NCI-H2107 (cell line): Measurements from ENCODE around the gene ADA.
"Not testable (repeated sequence)": the region's sequence is repeated elsewhere in the genome, so short reads cannot be mapped to it uniquely, and the experiment has no call there.

Source experiments
- DNase-seq: peaks from one replicate; lab custom pipeline; 2025; lab: John Stamatoyannopoulos, UW

The ADA gene

DNA sequence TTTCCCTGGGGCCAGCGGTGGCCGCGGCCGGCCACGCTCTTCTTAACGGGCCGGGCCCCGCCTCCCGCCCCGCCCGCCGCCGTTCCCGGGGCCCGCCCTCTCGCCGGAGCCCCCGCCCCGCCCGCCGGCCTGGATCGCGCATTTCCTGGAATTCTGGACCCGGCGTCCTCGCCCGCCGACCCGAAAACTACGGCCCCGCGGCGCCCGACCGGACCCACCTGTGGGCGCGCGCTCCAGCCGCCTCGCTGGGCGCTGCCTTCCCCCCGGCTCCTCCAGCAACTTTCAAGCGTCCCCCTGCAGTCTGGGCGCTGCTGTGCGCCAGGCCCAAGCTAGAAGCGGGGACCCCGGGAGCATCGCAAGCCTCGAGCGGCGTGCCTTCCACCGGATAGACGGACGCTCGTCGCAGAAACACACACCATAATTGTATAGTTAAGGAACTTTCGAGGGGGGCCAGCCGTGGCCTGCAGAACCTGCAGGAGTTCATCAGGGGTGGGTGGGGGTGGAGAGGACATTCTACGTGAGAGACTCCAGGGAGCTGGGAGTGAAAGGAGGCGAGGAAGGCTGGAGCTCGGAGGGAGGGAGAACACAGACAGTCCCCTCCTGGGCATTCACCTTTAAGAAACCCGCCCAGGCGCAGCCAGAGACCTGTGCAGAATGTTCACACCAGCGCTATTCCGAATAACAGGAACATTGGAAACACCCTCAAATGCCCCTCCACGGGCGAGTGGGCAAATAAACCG, at the start of gene ADA:
ADA (minus strand) TSS at position 16 of the 740 bp plus-strand sequence. CDS start 92 bp downstream, outside the sequence.
- no peak for DNase-seq

DNA sequence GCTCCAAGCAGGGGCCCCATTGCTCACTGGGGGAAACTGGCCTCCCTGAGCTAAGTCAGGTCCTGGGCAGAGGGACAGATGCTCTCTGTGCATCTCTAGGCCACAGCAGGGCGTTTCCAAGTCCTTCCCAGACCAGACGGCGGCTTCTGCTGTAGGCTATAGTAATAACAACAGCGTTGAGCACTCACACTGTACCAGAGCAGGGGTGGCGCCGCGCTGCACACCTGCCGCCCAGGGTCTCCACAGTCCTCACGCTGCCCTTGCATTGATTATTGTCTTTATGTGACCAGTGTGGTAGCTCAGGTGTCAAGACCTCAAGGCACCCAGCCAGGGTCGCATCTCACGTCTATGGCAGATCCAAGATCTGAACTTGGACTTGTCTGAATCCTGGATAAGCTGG, 48.8 kb upstream of the ADA start:
- DNase-seq: no peak

DNA sequence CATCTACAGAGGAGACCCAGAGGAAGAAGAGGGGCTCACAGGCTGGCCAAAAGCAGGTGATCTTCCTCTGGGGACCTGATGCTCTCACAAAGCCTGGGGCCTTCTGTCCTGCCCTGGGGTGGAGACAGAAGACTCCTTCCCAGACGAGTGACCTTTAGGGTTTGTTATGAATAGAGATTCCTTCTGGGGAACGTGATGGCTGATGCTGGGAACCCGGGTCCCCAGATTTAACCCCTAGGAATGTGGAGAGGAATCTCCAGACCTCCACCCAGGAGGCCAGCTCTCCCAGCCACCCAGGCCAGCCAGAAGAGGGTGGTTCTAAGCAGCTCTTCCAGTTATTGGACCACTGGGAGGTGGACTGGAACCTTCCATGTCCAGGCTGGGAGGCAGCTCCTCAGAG, 46.9 kb upstream of the ADA start:
- no peak for DNase-seq

DNA sequence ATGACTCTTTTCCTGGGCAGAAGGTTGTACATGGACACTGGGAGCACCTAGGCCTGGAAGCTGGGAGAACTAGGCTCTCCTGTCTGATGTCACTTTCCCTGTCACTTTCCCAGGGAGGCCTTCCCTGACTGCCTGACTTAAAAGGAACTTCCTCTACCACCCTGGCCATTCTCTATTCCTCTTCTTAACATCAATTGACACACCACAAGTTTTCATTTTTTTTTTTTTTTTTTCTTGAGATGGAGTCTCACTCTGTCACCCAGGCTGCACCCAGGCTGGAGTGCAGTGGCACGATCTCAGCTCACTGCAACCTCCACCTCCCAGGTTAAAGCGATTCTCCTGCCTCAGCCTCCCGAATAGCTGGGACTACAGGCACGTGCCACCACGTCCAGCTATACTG, 45.5 kb upstream of the ADA start:
- DNase-seq: not testable (repeated sequence)

DNA sequence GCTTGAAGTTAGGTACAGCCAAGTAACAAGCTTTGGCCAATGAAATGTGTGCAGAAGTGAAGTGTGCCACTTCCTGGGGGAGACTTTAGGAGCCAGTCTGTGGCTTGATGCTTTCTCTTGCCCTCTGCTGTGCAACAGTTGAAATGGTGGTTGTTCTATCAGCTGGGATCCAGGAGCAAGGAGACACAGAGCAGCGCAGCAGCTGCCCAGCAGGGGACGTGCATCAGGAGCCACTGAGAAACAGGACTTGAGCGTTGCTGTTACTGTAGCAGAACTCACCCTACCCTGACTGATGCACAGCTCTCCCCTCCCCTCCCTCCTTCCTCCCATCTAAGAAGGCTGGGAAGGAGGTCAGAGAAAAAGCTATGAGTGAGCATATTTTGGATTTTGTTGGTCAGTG, 44.8 kb upstream of the ADA start:
- DNase-seq: no peak

DNA sequence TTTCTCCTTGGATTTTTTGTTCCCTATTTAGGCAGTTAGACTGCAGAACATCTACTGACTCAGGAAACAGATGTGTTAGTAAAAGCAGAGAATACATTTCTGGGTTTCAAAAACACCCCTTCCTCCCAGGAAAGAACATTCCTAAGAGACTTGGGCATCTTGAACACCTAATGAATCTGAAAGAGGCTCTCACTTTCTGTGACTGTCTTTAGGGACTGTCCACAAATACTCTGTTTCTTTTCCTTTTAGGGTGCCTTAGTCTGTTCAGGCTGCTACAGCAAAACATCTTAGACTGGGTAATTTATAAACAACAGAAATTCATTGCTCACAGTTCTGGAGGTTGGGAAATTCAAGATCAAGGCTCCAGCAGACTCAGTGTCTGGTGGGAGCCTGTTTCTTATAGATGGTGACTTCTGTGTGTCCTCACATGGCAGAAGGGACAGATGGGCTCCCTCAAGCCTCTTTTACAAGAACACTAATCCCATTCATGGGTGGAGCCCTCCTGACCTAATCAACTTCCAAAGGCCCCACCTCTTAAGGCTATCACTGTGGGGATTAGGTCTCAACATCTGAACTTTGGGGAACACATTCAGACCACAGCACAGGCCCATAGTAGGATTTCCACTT, 44.3 kb upstream of the ADA start:
- no peak for DNase-seq

DNA sequence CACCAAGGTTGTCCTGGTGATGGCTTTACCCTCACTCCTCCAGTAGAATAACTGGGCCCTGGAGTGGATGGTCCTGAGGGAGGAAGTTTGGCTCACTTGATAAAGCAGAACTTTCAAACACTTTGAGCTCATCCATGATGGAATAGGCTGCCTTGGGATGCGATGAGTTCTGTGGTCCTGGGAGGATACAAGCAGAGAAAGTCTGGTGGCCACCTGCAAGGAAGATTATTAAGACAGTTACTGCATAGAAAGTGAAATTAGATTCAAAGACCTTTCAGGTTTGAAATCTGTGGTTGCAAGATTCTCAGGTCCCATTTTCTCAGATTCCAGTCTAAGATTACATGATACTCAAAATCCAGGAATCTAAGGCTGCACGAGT, 43.8 kb upstream of the ADA start:
- no peak for DNase-seq

DNA sequence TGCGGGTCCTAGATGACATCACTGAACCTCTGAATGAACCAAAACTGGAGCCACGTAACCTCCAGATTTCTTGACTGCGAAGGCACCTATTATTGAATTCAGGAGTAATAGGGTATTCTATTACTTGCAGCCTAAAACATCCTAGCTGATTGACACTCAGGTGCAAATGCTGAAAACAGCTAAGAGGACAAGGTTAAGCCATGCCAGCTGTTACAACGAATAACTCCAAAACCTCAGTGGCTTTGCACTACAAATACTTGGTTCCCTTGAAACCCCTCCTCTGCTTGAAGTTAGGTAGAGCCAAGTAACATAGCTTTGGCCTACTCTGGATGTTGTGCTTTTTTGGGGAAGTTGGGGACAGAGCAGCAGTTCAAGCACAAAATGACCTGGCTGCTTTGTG, 42.7 kb upstream of the ADA start:
- no peak for DNase-seq

DNA sequence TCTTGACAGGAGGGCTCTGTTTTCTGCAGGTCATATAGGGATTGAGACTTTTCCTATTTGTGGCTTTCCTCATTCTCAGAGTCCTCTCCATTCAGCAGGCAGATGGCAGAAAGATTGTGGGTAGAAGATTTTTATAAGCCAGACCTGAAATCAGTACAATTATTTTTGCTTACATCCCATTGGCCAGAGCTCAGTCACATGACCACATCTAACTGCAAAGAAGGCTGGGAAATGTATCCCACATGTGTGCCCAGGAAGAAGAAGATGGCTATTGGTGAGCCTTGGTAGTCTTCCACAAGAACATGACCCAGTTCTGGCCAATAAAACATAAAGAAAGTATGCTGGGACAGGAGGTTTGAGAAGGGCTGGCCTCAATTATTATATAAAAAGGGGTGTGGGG, 42.1 kb upstream of the ADA start:
- DNase-seq: no peak

DNA sequence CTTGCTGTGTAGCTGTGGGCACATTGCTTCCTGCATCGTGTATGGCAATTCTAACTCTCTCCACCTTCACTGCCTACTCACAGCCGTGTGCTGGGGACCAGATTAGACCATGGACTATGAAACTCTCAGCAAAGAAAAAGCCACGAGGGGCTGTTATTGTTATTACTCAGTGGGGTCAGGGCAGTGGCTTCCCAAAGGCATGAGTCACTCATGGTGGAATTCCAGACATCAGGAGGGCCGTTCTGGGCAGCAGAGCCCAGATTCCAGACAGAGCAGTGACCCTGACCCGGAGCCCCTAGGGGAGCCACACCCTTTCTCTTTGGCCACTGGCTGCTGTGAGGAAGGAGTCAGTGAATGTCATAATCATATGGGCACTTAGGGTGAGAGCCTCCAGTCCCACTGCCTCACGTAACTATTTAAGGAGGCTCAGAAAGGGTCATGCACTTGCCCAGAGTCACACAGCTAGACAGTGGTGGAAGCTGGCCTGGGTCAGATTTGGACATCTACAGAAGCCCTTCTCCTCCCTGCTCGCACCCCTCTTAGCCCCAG, 41.5 kb upstream of the ADA start:
- DNase-seq: no peak

DNA sequence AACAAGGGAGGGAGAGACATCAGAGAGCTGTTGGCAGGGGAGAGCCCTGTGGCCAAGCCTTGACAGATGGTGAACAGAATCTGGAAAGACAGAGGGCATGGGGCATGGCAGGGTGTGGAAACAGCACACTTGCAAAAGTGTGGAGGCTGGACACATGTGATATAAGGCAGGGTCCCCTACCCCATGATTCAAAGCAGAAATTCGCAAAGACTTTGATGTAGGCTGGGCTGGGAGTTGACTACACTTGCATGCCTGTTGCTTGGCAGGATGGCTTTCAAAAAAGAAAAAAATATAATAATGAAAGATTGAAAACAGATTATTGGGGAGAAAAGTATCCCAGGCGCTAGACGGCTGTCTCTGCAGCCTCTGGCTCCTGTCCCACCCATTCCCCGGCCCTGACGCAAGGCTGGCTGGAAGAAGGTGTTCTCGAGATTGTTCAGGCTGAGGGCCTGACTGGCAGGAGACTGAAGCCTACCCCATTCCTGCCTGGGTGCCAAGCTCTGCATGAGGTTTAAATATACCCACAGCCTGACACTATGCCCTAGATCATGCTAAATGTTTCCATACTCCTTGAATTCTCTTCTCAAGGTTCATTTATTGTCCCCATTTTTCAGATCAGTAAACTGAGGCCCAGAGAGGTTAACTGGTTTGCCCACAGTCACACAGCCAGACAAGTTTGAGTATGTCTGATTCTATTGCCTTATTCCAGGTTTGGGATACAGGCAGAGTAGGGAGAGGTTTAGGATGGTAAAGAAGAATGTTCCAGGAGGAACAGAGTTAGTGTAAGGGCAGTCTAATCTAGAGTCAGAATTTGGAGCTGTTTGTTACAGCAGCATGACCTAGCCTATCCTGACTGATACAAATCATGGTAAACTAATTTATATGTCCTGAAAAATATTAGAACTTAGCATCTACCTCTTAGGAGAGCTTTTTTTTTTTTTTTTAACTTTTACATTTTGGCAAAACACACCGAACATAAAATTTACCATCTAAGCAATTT, 40.2 kb upstream of the ADA start:
- no peak for DNase-seq

DNA sequence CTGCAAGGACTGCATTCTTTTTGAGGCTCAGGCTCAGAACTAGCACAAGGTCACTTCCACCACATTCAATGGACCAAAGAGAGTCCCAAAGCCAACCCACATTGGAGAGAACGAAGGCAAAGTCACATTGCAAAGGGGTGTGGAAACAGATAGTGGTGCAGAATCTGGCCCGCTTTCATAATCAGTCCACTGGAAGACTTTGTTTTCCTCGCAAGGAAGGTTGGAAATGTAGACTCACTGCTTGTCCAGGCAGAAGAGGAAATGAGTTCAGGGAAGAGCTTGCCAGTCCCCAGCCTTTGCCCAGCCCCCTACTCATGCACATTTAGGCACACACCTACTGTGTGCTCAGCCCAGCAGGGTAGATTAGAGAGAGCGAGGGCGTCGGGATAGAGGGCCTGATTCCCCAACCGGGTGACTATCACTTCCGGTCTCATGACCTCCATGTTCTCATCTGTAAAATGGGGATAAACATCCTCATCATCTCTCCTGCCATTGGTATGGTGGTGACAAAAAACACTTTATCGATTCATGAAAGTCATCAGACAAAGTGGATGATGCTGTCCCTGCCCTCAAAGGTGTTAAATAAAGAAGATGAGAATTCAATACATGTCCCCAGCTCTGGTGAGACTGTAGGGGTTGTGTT, 39.4 kb upstream of the ADA start:
- DNase-seq: no peak

DNA sequence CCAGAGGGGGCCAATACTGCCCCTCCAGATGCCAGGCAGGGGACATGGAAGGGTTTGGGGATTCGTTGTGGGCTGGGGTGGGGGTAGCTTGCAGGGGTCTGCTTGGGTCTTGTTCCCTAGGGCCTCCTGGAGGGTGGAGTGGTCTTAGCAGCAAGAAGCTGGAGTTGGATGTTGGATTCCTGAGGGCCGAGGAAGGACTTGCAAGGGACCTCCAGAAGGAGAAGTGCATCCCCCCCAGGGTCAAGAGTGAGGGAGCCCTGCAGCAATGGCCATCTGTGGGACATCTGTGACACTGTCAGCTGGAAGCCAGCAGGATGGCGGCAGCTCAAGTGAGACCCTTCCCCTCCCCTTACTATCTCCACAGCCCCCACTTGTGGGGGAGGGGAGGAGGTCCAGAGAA, 38.3 kb upstream of the ADA start:
- DNase-seq: no peak

DNA sequence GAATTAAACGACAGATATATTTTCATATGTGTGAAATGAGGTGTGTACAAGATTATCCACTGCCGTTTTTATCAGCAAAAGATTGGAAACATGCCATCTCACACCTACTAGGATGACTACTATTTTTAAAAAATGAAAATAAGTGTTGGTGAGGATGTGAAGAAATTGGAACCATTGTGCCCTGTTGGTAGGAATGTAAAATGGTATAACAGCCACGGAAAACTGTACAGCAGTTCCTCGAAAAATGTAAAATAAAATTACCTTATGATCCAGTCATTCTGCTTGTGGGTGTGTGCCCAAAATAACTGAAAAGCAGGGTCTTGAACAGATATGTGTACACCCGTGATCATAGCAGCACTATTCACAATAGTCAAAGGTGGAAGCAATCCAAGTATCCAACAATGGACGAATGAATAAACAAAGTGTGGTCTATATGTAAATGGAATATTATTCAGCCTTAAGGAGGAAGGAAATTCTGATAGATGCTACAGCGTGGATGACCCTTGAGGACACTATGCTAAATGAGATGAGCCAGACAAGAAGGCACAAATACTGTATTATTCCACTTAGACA, 36.6 kb upstream of the ADA start:
- DNase-seq: no peak

DNA sequence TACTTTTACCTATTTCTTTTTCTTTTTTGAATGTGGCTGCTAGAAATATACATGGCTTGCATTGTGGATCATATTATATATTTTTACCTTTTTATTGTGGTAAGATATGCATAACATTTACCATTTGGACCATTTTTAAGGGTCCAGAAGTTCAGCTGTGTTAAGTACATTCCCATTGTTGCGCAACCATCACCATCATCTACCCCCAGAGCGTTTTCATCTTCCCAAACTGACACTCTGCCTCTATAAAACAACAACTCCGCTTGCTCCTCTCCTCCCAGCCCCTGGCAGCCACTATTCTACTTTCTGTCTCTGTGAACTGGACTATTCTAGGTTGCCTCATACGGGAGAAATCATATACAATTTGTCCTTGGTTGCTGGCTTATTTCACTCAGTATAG, 35.4 kb upstream of the ADA start:
- no peak for DNase-seq

DNA sequence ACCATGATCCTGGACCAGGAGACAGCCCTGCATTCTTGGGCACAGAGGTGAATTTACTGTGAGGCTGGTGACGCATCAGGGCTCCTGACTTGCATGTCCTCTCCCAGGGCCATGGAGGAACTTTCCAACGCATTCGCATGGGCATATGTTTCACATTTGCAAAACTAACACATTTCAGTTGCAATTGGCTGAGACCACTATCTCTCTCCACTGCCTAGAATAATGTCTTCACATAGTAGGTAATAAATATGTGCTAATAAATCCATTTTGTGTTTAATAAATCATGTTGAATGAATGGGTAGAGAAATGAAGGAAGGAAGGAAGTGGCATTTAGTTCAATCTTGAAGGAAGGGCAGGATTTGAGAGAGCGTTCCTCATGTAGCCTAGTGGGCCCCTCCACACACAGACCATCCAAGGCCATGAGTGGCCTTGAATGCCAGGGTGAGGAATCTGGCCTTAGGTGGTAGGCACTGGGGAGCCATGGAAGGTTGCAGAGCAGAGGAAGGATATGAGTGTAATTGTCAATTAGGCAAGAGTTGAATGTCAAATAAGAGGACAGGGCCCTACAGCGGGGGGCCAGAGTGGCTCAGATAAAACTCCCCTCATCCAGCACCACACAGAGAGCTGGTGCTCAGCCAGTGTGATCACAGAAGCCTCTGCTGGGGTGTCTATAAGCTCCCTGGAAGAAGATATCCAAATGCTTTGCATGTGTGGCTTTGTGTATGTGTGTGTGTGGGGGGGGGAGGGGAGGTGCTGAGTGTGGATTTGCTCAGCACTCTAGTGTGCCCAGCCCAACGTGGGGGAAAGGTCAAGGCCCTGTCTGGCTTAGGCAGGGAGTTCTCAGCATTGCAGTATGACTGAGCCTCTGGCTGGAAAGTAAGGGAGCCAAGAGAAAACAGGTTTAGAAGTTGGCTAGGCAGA, 32.8 kb upstream of the ADA start:
- no peak for DNase-seq

DNA sequence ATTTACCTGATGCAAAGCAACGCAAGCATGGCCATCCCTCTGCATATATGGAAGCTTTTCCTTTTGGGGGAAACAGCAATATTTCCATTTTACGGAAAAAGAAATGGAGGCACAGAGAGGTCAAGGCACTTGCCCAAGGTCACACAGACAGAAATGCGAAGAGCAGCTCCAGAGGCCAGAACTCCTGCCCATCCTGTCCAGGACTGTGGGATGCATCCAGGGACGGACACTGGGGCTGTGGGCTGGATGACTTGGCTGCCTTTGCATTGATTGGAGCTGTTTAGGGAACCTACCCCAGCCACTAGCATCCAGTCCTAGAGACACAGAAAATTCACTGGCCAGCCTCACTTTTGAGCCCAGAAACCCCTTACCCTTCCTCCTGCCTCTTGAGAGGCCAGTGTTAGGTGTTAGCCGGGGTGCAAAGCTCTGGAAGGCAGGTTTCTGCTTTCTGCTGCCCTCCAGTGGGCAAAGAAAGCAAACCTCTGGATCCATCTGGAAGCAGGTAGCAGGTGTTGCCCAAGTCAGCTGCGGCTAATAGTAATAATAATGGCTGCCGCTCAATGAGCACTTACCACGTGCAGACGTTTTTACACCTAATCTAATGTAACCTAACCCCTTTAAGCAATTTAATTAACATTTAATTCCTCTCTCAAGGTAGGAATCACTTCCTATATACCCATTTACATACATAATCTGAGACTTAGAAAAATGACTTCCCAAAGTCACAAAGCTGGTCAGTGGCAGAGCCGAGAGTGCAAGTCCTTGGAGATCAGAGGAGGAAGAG, 32.0 kb upstream of the ADA start:
- DNase-seq: peak; percentile 22

DNA sequence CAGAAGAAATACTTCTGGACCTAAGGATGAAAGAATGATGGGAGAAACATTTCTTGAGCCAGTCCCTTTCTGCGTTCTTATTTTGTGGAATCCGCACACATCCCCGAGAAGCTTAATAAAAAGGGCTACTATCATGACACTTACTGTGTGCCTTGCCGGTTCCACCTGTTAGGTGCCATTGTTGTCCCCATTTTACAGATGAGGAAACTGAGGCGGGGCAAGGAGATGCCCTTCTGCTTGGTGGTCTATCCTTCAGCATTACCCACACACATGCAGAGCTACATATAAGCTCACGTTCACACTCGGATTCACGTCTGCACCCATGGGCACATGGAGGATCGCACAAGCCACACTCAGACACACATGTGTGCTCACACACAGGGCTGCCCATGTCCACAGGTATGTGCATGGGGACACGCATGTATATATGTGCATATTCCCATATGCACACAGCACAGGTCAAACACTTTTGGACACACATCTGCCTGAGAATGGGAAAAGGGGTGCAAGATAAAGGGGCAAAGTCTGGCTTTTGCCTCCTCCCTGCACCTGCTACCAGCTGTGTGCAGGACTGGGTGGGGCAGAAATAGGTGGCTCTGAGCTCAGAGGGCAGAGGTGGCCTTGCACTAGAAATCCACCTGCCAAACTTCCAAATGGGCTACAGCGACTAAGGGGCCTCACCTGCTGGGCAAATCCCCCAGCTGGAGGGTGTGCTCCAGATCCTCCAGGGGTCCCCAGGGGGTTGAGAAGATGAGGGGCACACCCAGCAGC, 30.5 kb upstream of the ADA start:
- no peak for DNase-seq
